Measurements from ENCODE around the gene DIO3. TPM values are rescaled to one million over a fixed set of nuclear protein-coding genes. Genes with fewer than 3 reads are reported as not detected.

The DIO3 gene
- total RNA-seq, 1 donor from 2014 or later, result 35.6 TPM

DNA sequence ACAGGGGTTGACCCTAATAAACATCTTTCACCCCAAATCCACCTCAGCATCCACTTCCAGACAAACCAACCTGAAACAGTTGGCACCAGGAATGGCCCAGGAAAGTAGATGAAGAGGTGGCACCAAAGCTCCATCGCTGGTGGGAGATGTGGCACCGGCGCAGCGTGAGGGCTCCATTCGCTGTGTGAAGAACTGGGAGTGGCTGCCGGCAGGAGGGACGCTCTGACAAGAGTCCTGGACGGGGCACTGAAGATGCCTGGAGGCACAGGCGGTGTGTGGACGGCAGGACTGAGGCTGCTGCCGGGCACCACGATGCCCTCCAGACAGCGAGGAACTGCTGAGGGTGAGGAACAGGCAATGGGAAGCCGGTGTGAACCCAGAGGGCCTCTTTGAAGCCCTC lies 29.3 kb downstream of the DIO3 start:
- no peaks in the 10 kb centered on the region for H3K36me3 Mint-ChIP-seq
- H3K9me3 Mint-ChIP-seq, result peaks cover 12% of the 10 kb centered on the region
- TF ChIP-seq, protein P1, sequence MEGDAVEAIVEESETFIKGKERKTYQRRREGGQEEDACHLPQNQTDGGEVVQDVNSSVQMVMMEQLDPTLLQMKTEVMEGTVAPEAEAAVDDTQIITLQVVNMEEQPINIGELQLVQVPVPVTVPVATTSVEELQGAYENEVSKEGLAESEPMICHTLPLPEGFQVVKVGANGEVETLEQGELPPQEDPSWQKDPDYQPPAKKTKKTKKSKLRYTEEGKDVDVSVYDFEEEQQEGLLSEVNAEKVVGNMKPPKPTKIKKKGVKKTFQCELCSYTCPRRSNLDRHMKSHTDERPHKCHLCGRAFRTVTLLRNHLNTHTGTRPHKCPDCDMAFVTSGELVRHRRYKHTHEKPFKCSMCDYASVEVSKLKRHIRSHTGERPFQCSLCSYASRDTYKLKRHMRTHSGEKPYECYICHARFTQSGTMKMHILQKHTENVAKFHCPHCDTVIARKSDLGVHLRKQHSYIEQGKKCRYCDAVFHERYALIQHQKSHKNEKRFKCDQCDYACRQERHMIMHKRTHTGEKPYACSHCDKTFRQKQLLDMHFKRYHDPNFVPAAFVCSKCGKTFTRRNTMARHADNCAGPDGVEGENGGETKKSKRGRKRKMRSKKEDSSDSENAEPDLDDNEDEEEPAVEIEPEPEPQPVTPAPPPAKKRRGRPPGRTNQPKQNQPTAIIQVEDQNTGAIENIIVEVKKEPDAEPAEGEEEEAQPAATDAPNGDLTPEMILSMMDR (IDR thresholded peaks at IDR 0.05; ENCODE audit: unreplicated experiment), result no peak

DNA sequence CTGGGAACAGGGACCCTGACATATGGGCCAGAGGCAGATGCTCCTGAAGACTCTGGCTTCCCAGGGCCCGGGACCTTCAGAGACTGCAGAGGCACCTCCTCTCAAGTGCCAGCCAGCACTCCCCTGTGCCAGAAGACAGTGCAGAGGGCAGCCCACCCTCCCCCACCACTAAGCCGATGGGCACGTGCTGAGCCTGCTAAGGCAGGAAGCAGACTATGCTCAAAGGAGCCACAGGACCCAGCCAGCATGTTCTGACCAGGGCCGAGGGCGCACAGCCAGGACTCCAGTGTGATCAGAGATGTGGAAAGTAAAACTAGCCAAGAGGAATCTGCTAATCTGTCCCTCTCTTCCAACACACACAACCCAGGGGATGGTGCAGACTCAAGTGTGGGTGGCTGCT lies 29.8 kb downstream of the DIO3 start:
- no peaks in the 10 kb centered on the region for H3K27me3 Mint-ChIP-seq (ENCODE audit: low read depth)
- TF ChIP-seq, protein P1 (IDR thresholded peaks at IDR 0.05; ENCODE audit: unreplicated experiment), result no peak
- DNase-seq (ENCODE audit: low spot score in 2 of 2, unreplicated experiment in 2 of 2), result no peak
- peaks cover 3% of the 10 kb centered on the region for H3K4me1 Mint-ChIP-seq
- H3K9me3 Mint-ChIP-seq, result peaks cover 12% of the 10 kb centered on the region
- no peak overlapping the region for H3K4me3 Mint-ChIP-seq
- H3K36me3 Mint-ChIP-seq, result no peaks in the 10 kb centered on the region
- no peak overlapping the region for H3K27ac Mint-ChIP-seq

More for the DNA sequence above, 29.3 kb downstream of the DIO3 start:
- H3K4me1 Mint-ChIP-seq, result peaks cover 3% of the 10 kb centered on the region
- H3K27ac Mint-ChIP-seq, result no peak overlapping the region
- H3K27me3 Mint-ChIP-seq (ENCODE audit: low read depth), result no peaks in the 10 kb centered on the region
- no peak overlapping the region for H3K4me3 Mint-ChIP-seq
- no peak for DNase-seq (ENCODE audit: low spot score in 2 of 2, unreplicated experiment in 2 of 2)

DNA sequence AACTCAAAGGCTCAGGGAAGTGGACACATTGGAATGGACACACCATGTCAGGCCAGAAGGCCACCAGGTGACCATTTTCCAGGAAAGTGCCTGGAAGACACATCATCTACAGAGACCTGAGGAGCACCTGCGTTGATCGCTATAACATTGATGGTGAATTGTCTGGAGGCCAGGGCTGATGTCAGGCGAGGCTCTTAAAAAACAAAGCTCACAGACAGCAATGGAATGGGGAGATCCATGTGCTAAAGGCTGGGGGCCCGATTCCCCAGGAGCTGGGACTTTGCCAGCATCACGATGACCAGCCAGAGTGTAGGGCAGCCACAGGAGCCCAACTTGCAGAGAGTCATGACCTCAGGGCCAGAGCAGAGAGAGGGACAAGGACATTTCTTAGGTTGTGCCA lies 30.3 kb downstream of the DIO3 start:
- H3K4me1 Mint-ChIP-seq, result peaks cover 3% of the 10 kb centered on the region
- H3K36me3 Mint-ChIP-seq, result no peaks in the 10 kb centered on the region
- TF ChIP-seq, protein P1 (IDR thresholded peaks at IDR 0.05; ENCODE audit: unreplicated experiment), result no peak
- no peaks in the 10 kb centered on the region for H3K27me3 Mint-ChIP-seq (ENCODE audit: low read depth)
- no peak overlapping the region for H3K27ac Mint-ChIP-seq
- no peak overlapping the region for H3K4me3 Mint-ChIP-seq
- H3K9me3 Mint-ChIP-seq, result peaks cover 12% of the 10 kb centered on the region
- no peak for DNase-seq (ENCODE audit: low spot score in 2 of 2, unreplicated experiment in 2 of 2)

DNA sequence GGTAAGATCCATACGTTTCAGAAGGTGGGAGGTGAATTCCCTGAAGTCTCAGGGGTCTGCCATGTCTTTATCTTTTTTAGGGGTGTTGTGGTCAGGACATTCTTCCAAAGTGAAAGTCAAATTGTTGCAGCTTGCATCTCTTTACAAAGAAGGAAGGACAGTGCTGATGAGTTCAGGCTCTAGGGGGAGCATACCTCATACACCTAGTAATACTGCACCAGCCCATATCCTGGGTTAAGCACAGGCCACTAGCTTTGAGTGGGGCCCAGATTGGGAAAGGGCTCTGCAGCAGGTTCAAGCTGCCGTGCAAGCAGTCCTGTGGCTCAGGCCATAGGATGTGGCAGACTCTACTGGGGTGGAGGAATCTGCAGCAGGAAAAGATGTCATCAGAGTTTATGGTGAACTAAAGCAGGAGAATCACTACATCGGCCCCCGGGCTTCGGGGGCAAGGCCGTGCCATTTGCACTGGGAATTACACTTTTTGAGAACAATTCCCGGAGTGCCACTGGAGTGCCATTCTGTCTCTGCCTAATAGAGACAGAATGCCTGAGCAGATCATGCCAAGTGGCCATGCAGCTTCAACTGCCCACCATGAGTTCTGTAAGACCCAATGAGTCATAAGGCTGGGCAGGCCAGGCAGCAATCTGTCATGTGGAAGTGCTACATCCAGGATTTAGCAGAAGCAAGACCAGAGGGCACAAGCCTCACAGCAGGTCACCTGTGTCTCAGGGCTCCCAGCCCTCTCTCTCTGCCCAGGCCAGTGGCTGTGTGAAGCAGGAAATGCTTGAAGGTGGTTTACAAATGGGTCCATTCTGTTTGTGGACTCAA lies 32.3 kb downstream of the DIO3 start:
- Mint-ChIP-seq H3K36me3 (peaks cover 4% of the 10 kb centered on the region), H3K27ac (no peak overlapping the region), H3K4me3 (no peak overlapping the region), H3K27me3 (ENCODE audit: low read depth) (peaks cover 5% of the 10 kb centered on the region), H3K9me3 (peaks cover 18% of the 10 kb centered on the region), H3K4me1 (peaks cover 3% of the 10 kb centered on the region)
- no peak for DNase-seq (ENCODE audit: low spot score in 2 of 2, unreplicated experiment in 2 of 2)
- TF ChIP-seq, protein P1 (IDR thresholded peaks at IDR 0.05; ENCODE audit: unreplicated experiment), result no peak

DNA sequence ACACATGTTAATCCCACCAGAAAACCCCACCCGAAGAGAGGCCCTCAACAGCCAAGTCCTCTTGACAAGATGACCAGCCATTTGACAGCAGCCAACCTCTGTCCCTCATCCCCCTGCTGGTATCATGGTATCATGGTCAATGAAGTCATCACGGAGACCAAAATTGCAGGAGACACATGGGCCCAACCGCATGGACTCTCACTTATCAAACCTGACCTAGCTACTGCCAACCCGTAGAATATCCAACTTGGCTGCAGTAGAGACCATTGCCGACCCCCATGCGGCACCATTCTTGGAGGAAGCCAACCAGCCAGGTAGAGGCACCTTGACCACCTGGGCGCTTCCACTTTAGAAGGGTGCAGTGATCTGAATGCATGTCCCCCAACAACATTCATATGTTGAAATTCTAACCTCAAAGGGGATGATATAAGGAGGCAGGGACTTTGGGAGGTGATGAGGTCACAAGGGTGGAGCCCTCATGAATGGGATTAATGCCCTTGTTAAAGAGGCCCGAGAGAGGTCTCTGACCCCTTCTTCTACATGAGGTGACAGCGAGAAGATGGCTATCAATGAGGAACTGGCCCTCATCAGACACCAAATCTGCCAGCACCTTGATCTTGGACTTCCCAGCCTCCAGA lies 33.3 kb downstream of the DIO3 start:
- TF ChIP-seq, protein P1 (IDR thresholded peaks at IDR 0.05; ENCODE audit: unreplicated experiment), result no peak
- H3K9me3 Mint-ChIP-seq, result peaks cover 18% of the 10 kb centered on the region
- H3K27me3 Mint-ChIP-seq (ENCODE audit: low read depth), result peaks cover 8% of the 10 kb centered on the region
- no peaks in the 10 kb centered on the region for H3K4me1 Mint-ChIP-seq
- no peak overlapping the region for H3K27ac Mint-ChIP-seq
- no peak overlapping the region for H3K4me3 Mint-ChIP-seq
- H3K36me3 Mint-ChIP-seq, result peaks cover 4% of the 10 kb centered on the region
- no peak for DNase-seq (ENCODE audit: low spot score in 2 of 2, unreplicated experiment in 2 of 2)

Data from mesothelial cell of epicardium (in vitro differentiated cells).